ENCODE results near the gene PPP2R2B.

- no peak for TF ChIP-seq FOXK2 (IDR thresholded peaks at IDR 0.05)
- no peak for TF ChIP-seq TARDBP (IDR thresholded peaks at IDR 0.05)
- TF ChIP-seq BHLHE40 (IDR thresholded peaks at IDR 0.05; ENCODE audit: borderline replicate concordance) = no peak
- no peak for TF ChIP-seq ZNF384 (IDR thresholded peaks at IDR 0.05)
- TF ChIP-seq SUZ12 (IDR thresholded peaks at IDR 0.05) = no peak
- TF ChIP-seq NFRKB (IDR thresholded peaks at IDR 0.05) = no peak
- TF ChIP-seq SP1 (IDR thresholded peaks at IDR 0.05) = no peak
- no peak for TF ChIP-seq CTBP1 (IDR thresholded peaks at IDR 0.05; ENCODE audit: borderline replicate concordance)
- no peak for TF ChIP-seq ELF4 (IDR thresholded peaks at IDR 0.05)
Observed at GRCh38 chr5:146848133-146848532, 30.4 kb downstream of the PPP2R2B start.
